HG03108 (cell line): ENCODE measurements around the gene HOMER2.
"Not testable (repeated sequence)": the region's sequence is repeated elsewhere in the genome, so short reads cannot be mapped to it uniquely, and the experiment has no call there.

ENCODE experiments used
- ATAC-seq: cut with Tn5 transposase; IDR thresholded peaks from one replicate; pipeline ENCODE4 v1.9.1; 2021; ENCODE audit warnings: moderate library complexity; ENCODE audit not compliant: unreplicated experiment

Gene HOMER2

DNA sequence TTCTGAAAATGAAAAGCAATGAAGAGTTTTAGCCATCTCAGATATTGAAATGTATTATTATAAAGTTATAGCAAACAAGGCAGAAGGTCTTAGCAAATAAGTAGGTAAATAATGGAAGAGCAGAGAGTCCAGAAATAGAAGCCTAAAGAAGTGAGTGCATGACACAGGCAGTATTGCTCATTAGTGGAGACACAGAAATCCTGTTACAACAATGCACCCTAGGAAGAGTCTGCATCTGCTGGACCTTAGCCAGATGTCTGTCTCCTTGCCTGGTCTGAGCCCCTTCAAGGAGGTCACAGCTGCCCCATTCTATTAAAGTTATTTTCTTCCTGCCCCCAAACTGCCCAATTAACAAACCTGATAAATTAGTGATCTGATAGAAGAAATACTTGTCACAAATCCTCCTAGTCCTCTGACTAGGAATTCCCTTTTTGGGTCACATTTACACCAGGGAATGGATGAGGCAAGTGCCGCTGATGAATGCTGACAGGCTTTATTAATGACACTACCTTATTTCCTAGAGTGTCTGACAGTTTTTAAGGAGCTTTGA is 51.9 kb downstream of the HOMER2 start:
- ATAC-seq, result no peak

DNA sequence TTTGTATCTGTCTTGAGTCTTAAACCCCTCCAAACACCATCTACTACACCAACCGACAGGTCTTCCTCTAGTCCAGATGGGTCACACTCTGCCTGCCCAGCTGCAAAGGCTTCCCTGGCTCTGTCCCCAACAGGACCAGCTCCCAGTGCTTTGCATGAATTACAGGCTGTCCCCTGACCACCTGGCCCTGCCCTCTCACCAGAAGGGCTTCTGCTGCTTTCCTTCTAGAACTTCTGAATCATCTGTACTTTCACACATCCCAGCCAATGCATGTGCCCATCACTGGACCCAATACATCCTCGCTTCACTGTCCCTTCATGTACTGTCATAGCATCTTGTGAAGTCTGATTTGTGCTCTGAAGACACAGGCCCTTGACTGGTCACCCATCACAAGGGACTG is 53.6 kb downstream of the HOMER2 start:
- ATAC-seq, result no peak

DNA sequence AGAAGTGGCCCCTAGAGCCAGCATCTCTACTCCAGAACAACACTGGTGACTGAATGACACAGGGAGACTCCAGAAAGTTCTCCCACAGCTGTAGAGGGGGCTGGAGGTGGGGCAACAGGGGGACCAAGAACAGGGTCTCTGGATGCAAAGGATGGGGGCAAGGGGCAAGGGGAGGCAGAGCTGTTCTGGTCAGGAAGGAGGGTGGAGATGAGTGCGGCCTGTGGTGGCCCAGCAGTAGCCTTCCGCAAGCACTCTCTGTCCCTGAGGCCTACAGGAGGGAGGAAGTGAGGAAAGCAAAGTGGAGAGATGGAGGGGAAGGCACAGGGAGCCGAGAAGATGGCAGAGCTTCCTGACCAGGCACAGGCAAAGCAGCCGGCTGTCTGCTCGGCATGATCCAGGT is 56.5 kb downstream of the HOMER2 start:
- no peak for ATAC-seq

DNA sequence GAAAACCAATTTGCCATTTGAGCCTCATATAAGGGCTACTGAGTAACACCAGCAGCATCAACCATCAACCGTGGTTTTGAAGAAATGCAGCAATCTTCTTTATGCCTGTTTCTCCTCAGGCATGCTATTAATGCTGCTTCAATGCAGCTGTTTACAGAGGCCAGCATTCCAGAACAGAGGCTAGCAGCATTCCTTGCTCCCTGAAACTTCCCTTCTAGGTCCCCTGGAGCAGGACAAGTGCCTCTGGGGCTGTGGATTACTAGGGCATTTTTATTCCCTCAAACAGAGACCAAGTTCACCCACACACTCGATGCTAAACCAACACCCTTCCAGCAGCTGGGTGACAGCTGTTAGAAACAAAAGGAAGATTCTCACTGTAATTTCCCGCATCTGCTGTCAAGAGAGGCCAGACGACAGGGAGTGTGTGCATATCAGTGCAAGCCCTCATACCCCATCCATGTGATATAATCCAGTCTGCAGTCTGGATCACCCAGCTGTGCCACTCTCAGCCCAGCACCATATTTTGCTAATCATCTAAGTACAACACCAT is 57.5 kb downstream of the HOMER2 start:
- ATAC-seq, result no peak

DNA sequence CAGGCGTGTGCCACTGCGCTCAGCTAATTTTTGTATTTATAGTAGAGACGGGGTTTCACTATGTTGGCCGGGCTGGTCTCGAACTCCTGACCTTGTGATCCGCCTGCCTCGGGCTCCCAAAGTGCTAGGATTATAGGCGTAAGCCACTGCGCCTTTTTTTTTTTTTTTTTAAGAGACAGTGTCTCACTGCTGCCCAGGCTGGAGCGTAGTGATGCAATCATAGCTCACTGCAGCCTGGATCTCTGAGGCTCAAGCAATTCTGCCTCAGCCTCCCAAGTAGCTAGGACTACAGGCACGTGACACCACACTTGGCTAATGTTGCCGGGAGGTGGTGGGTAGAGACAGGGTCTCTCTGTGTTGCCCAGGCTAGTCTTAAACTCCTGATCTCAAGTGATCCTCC is 59.0 kb downstream of the HOMER2 start:
- ATAC-seq, result not testable (repeated sequence)

DNA sequence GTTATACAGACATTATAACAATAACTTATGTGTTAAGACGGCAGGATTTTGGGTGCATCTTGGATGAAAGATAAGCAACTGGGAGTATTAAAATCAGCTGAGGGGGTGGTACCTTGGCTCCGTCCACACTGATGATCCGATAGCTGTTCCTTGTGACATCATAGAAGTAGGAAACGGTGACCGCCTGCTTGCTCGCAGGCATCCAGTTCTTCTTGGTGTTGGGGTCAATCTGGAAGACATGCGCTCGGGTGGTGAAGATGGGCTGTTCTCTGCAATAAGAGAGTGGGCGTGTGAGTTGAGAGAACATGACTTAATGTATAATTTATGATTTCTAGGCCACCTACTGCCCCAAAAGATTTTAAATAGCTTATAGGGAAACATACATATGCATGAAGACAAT is 59.9 kb downstream of the HOMER2 start:
- ATAC-seq, result no peak

DNA sequence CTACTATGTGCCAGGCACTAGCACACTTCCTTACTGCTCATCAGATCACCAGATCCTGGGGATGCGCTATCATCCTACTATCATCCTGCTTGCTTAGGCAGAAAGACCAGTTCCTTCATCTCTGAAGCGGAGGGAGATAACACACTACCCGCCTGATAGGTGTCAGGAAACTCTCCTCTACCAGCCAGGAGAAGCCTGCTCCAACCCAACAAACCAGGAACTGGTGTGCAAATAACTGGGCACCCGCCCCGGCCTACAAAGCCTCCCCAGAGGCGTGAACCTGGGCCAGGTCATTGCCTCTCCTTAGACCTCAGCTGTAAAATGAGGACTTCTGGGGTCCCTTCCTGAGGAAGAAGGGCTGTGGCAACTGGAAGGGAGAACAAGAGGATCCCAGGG is 61.5 kb downstream of the HOMER2 start:
- ATAC-seq, result no peak

DNA sequence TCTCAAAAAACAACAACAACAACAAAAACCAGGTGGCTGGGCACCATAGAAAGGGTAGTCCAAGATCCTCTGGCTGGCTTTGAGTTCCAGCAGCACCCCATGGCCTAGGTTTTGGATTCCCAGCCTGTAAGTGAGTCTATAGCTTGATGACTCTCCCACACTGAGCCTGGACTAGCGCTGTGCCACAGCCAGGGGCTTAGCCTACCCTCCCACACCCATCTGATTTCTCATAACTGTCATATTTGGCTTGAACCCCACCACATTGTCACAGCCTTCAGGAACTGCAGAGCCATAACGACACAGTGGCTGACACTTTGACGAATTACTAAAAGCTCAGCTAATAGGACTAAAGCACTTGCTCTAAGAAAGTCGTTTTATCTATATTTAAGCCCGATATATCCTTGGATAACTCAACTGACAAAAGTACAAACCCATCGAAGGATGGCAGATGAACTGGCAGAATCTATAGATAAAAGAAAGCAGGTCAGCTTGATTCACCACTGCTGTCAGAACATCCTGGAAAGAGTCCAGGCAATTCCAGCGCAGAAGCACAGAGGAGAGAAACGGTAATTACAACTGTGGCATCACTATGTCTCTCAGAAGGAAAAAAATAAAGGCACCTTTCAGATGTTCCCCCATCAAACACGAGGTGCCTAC is 62.1 kb downstream of the HOMER2 start:
- ATAC-seq, result no peak

DNA sequence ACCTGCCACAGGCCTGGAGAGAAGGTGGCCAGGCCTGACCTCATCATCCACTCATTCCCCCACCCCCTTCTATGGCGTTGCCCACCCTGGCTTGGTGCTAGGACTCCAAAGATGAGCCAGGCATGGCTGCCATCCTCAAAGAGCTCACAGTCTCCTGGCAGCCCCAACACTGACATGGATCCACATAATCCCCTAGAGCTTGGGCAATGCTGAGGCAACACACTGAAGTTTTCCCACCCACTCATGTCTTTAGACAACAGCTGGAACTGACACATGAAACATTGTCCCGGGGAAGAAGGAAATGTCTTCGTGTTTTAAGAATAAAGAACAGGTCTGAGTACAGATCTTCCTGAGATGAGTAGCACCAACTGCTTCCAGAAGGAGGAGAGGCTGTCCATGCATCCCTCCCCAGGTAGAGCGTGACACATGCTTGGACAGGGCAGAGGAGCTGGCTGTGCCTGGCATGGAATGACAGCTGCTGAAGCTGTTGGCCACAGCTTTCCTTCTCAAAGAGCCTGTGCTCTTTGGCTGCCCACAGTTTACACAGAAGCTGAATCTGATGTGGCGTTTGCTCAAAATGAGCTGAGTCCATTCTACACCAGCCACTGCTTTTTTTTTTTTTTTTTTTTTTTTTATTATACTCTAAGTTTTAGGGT is 70.1 kb downstream of the HOMER2 start:
- ATAC-seq, result no peak

DNA sequence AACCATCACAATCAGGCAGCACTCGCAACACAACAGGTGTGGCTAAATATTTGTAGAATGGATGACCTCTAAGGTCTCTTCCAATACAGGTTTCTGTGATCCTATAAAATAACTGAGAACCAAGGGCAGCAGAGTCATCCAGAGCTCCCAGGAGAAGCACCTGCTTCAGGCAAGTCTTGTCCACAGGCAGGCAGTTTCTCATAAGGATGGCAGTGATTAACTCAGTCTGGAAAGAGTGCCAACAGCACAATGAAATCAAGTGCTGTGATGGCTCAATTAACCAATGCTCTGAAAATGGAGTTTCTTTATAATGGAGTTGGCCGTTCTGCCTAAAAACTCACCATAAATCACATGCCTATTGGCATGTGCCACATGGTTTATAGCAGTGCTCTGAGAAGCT is 70.8 kb downstream of the HOMER2 start:
- no peak for ATAC-seq

DNA sequence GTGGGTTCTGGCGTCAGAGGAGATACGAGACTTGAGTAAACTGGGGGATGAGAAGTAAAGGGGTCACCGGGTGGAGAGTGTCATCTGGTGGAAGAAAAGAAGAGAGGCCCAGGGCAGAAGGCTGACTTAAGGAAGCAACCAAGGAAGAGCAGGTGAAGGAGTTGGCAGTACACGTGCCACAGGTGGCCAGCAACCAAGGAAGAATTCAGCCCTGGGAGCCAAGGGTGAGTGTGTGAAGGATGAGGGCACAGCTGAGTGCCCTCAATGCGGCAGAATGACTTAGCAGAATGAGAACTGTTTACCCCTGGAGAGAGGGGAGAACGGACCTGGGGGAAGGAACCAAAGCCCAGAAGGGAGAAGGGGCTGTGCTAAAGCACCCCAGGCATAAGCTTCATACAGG is 71.8 kb downstream of the HOMER2 start:
- no peak for ATAC-seq

DNA sequence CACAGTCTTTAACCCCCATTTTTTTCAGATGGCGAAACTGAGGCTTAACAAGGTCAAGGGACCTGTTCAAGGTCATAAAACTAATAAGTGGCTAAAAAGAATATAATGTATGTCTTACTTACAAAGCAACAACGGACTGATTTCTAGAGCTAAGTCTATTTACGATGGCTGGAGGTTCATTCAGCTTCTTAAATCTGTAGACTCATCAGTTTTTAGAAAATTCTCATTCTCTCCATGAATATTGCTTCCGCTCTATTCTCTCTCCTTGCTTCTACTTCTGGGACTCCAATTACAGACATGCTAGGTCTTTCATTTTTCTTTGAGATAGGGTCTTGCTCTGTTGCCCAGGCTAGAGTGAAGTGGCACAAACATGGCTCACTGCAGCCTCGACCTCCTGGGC is 74.2 kb downstream of the HOMER2 start:
- no peak for ATAC-seq

DNA sequence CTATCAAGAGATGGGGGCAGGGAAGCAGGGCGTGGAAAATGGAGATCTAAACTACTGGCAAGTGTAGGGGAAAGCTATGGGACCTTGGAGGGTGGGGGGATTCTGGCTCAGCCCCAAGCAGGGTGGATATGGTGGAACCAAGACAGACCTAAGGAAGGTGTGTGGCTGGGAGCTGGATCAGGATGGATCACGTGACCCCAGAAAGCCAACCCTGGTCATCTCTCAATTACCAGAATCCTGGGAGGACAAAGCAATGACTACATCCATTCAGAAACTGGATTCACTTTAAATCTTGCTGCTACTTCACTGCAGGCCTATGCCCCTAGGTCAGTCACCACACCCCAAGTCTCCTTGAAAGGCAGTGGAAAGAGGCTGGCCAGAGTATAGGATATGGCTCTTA is 74.7 kb downstream of the HOMER2 start:
- no peak for ATAC-seq

DNA sequence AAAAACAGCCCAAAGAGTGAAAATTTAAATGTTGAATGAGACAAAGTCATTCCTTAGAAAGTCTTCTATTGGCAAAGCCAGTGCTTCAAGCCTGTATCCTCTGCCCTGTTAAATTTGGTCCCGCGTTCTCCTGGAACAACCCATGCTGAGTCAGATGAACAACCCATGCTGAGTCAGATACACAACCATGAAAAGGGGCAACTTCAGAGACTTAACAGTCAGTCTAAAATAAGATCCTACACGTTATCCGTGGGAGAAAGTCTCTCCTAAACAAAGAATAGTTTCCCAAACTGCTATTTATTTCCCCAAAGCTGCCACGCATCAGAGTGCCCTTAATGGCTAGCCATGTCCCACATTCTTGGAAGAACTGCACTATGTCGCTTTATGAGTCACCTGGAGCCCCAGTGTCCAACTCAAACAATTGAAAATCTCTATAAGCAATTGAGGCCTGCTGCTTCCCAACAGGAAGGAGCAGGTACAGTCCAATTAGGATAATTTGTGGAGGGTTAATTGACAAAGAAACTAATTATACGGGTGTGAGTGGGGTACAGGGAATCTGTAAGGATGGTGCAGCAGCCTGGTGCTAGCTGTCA is 77.0 kb downstream of the HOMER2 start:
- ATAC-seq, result no peak

DNA sequence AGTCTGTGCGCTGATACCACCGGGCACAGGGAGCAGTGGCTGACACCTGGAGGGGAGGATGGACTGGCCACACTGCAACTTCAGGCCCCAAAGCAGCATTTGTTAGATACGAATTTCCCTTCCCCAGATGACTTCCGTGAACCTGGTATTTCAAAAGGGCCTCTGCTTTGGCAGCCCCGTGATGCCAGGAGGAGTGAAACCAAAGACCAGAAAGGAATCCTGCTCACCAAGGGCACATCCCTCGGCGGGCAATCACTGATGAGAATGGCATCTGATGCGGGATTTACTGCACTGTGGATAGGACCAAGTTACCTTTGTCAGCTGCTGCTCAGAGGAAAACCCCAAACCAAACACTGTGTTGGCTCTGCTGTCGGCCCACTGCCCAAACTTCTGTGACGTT is 77.6 kb downstream of the HOMER2 start:
- no peak for ATAC-seq

DNA sequence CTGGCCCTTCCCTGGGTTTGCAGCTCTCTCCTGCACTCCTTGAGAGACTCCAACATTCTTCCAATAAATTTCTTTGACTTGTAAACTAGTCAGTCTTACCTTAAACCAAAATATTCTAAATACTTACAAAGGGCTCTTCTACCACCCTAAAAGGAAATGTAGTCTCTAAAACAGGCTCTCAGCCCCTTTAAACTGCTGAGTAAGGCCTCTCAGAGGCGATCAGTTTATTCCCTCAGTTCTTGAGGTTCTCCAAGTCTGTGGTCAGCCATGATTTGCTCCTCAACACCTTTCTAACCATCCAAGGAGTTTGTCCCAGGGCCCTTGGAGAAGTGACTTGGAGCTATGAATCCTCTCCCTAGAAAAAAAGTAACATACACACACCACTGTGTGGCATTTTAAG is 78.3 kb downstream of the HOMER2 start:
- no peak for ATAC-seq

DNA sequence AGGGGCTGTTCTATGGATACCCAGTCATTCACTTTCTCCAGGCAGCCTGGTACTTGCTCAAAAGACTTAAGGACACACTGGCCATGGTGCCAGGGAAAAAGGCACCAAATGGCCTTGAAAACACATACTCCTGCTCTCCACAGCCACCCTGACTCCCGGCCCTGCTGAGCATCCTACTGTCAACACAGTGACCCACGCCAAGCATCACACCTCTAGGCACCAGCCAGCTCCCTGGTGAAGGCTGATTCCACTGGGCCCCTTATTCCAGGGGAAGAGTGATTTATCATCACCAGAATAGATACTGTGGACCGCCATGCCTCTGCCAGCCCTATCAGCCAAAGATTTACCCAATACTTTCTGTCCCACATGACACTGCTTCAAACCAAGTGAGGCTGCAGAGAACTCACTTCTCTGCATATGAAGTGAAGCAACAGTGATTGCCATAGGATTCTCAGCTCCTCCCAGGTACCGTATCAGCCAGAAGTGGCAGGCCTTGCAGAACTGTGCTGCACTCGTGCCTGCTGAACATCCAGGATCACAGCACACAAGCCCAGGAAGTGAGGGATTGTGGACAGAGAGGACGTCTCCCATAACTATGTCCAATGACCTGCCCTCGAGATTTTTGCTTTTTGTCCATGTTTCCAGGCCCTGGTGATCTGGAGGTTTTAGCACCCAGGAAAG is 79.4 kb downstream of the HOMER2 start:
- ATAC-seq, result no peak

DNA sequence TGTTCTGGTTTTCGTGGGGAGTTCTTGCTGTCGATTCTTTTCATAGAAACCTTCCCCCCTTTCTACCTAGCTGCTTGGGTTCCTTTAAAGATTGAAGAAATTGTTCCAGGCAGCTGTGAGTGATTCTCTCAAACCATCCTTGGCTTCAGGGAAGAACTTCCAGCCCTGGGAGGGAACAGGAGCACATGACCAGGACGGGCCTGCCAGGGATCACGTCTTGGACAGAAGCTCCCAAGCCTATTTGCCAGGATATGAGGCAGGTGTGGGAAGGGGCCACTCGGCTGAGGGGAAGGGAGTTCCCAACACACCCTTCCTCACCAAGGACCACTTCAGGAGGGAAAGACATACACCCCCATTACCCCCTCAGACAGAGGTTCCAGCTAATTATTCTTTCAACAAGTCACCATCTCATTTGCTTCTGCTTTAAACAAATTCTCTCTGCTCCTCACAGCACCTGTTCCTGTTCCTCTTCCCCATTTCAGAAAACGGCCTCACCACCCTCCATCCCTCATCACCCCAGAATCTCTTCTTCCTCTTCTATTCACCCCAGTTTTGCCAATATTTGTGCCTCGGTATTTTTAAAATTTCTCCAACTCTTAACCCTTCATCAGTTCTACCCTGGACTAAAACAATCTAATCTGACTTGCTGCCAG is 80.6 kb downstream of the HOMER2 start:
- no peak for ATAC-seq

DNA sequence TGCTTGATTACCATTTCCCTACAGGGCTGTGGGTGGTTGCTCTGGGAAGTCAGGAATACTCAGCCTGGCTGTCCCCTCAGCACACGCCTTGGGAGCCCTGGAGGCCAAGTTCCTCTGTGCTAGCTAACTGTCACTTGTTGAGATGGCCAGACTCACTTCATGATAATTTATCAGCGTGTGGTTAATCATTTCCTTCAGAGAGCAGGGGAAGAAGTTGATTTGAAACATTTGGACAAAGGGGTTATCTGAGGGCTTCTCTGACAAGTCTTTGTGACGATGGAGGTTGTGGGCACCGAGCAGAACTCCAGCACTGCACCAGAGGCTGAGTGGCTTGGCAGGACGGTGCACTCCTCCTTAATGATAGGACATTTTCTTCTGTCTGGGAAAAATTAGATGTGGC is 81.2 kb downstream of the HOMER2 start:
- ATAC-seq, result no peak

DNA sequence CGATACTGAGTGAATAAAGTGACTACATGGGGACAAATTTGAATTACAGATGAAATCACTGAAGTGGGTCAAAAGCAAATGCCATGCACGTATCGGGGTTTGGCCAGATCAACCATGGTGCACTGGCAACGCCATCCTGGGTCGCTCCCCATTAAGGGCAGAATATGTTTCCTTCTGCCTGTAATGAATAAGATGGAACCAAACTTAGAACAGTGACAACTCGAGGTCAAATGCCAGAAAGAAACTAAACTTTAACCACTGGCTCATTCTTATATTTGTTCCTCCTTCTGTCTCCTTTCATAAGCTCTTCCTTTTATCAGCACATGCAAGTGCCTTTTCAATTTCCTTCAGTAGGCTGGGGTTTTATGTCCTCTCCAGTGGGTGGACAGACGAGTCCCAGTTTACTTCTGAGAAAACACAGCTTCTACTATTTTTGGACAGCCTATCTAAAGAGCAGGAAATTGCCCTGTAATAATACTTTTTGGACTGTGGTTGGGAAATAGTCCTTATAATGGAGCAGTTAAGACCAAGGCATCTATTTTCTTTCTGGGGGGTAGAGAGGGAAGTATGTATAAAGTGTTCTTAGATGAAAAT is 81.7 kb downstream of the HOMER2 start:
- no peak for ATAC-seq

DNA sequence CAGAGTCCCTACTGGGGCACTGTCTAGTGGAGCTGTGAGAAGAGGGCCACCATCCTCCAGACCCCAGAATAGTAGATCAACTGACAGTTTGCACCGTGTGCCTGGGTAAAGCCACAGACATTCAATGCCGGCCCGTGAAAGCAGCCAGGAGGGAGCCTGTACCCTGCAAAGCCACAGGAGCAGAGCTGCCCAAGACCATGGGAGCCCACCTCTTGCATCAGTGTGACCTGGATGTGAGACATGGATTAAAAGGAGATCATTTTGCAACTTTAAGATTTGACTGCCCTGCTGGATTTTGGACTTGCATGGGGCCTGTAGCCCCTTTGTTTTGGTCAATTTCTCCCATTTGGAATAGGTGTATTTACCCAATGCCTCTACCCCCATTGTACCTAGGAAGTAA is 86.5 kb downstream of the HOMER2 start:
- not testable (repeated sequence) for ATAC-seq
